Measurements from ENCODE around the gene LEF1.

GRCh38 chr4:108055787-108056186 is 112.9 kb downstream of the LEF1 start:
- TF ChIP-seq, protein P1, sequence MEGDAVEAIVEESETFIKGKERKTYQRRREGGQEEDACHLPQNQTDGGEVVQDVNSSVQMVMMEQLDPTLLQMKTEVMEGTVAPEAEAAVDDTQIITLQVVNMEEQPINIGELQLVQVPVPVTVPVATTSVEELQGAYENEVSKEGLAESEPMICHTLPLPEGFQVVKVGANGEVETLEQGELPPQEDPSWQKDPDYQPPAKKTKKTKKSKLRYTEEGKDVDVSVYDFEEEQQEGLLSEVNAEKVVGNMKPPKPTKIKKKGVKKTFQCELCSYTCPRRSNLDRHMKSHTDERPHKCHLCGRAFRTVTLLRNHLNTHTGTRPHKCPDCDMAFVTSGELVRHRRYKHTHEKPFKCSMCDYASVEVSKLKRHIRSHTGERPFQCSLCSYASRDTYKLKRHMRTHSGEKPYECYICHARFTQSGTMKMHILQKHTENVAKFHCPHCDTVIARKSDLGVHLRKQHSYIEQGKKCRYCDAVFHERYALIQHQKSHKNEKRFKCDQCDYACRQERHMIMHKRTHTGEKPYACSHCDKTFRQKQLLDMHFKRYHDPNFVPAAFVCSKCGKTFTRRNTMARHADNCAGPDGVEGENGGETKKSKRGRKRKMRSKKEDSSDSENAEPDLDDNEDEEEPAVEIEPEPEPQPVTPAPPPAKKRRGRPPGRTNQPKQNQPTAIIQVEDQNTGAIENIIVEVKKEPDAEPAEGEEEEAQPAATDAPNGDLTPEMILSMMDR (IDR thresholded peaks at IDR 0.05), result no peak
- TF ChIP-seq ZFX (IDR thresholded peaks at IDR 0.05; ENCODE audit: borderline replicate concordance), result no peak

Data from 22Rv1 (cell line).